Mammary microvascular endothelial cell (primary cell): ENCODE measurements around the gene DLL1. TPM values are rescaled to one million over a fixed set of nuclear protein-coding genes. Genes with fewer than 3 reads are reported as not detected.

Experiments used
- total RNA-seq: library from RNA; depleted of rRNA; stranded (reverse); fragments of >200 nt; gene quantifications from 2 replicates; pipeline ENCODE4 v1.2.3, GENCODE V29; 2015

DLL1 gene, protein sequence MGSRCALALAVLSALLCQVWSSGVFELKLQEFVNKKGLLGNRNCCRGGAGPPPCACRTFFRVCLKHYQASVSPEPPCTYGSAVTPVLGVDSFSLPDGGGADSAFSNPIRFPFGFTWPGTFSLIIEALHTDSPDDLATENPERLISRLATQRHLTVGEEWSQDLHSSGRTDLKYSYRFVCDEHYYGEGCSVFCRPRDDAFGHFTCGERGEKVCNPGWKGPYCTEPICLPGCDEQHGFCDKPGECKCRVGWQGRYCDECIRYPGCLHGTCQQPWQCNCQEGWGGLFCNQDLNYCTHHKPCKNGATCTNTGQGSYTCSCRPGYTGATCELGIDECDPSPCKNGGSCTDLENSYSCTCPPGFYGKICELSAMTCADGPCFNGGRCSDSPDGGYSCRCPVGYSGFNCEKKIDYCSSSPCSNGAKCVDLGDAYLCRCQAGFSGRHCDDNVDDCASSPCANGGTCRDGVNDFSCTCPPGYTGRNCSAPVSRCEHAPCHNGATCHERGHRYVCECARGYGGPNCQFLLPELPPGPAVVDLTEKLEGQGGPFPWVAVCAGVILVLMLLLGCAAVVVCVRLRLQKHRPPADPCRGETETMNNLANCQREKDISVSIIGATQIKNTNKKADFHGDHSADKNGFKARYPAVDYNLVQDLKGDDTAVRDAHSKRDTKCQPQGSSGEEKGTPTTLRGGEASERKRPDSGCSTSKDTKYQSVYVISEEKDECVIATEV
- 1.2 and 2.0 TPM in 2 replicates for total RNA-seq

DNA sequence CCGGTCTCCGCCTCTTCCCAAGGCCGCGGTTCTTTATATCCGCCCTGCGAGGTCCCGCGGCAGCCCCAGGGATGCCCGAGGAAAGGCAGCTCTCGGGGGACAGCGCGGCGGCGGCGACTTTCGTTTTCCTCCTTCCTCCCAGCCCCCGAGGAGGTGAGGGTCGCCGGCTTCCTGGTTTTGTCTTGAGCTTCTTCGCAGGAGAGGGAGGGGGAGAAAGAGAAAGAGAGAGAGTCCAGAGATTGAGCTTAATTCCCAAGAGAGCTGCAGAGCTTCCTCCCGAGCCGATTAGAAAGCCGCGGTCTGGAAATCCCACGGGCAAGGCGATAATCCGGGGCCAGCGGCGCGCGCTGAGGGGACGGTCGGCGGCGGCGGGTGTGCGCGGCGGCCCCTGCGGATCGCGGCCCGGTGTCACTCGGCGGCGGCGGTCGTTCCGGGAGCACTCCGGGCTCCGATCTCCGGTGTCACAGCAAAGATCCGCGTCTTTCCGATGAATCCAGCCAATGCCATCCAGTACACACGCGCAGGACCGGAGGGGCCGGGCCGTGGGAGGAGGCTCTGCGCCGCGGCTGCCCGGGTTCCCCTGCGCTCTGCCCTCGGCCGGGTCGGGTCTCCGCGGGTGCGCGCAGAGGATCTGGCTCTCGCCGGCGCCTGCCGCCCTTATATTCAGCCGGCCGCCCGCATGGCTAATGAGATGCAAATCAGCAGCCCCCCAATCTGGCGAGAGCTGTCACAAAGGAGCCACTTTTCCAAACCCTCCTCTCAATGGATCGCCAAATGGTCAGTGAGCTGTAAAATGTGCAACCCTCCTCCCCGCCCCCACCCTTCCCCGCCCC lies at the start of gene DLL1:
DLL1 (minus strand) TSS at position 783 of the 833 bp plus-strand sequence. CDS start 939 bp downstream, outside the sequence.

DNA sequence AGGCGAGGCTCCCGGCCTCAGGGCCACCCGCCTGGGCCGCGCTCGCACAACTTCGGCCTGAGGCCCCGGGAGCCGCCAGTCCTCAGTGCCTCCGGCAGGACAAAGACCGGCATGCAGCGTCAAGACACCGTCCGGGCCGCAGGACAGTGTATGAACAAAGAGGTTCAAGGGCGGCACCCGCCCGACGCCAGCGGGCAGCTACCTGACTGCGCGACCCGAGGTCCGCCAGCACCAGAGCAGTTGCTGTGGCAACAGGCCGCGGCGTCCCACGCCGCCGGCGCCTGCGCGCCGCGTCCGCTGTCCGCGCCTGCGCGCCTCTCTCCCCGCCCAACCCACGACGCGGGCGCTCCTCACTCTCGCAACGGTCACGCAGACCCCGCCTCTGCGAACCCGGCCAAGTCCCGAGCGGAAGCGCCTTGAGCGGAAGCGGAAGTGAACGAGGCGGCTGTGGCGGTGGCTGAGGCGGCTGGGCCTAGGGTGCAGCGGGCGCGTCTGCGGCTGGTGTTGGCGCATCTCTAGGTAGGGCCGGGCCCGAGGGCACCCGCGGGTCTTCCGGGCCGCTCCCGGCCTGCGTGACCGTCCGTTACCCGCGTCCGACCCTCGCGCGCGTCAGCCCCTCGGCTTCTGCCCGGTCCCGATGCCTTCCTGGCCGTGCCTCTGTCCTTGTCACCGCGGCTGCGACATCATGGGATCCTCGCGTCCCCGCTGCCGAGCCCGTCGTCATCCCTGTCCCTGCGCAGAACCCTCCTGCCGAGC lies 15.6 kb upstream of the DLL1 start, which contains the start of gene FAM120B:
FAM120B (plus strand) TSS at position 435 of the 756 bp plus-strand sequence. CDS start 10,633 bp downstream, outside the sequence.

Other genes starting within 250 kb of the DLL1 start
- gene FAM120B, start 15.7 kb upstream of the DLL1 start, total RNA-seq, result 8.0 and 9.1 TPM in 2 replicates